GM06990 (cell line): ENCODE results near the gene MICALL2.

Source experiments
- DNase-seq: peaks from one replicate; pipeline ENCODE4 v3.0.0-alpha.2; 2011; ENCODE audit not compliant: insufficient read length; ENCODE audit errors: extremely low read depth
- H3K27me3 ChIP-seq: replicated peaks from 2 replicates; pipeline ENCODE4 v1.6.0; 2011; ENCODE audit warnings: low read length; ENCODE audit not compliant: control insufficient read depth, insufficient read depth
- H3K36me3 ChIP-seq: 2 replicates; pipeline ENCODE4 v1.5.1; 2011; ENCODE audit warnings: low read length; ENCODE audit not compliant: control insufficient read depth, insufficient read depth
- H3K4me3 ChIP-seq: replicated peaks from 2 replicates; pipeline ENCODE4 v1.5.1; 2011; ENCODE audit warnings: low read depth, mild to moderate bottlenecking, control low read depth, low read length
- CTCF ChIP-seq: IDR thresholded peaks from 2 replicates; pipeline ENCODE4 v1.5.1; 2011; ENCODE audit warnings: low read length, control low read depth, mild to moderate bottlenecking, inconsistent platforms; ENCODE audit not compliant: insufficient read depth, poor library complexity, severe bottlenecking

The MICALL2 gene

GRCh38 chr7:1431226-1431625, 28.0 kb downstream of the MICALL2 start:
- H3K36me3 ChIP-seq = no peaks in the 10 kb centered on the region
- H3K27me3 ChIP-seq = no peaks in the 10 kb centered on the region; the same call in 1 of the 2 replicates
- no peak overlapping the region for H3K4me3 ChIP-seq
- DNase-seq = no peak
- no peak for TF ChIP-seq CTCF

- Histone ChIP-seq H3K4me3 (no peak overlapping the region), H3K36me3 (no peaks in the 10 kb centered on the region), H3K27me3 (no peaks in the 10 kb centered on the region; the same call in 1 of the 2 replicates)
- TF ChIP-seq CTCF = no peak
- no peak for DNase-seq
Measured at GRCh38 chr7:1430056-1430845, 29.0 kb downstream of the MICALL2 start.

GRCh38 chr7:1428941-1429501, 30.2 kb downstream of the MICALL2 start:
- H3K4me3 ChIP-seq = no peak overlapping the region
- no peak for TF ChIP-seq CTCF
- no peak for DNase-seq
- H3K27me3 ChIP-seq = no peaks in the 10 kb centered on the region; the same call in 1 of the 2 replicates
- H3K36me3 ChIP-seq = no peaks in the 10 kb centered on the region

- Histone ChIP-seq H3K4me3 (no peak overlapping the region), H3K36me3 (no peaks in the 10 kb centered on the region), H3K27me3 (no peaks in the 10 kb centered on the region; the same call in 1 of the 2 replicates)
- DNase-seq = no peak
- no peak for TF ChIP-seq CTCF
Measured at GRCh38 chr7:1427064-1427657, 32.1 kb downstream of the MICALL2 start.

GRCh38 chr7:1426474-1426873, 32.8 kb downstream of the MICALL2 start:
- no peak overlapping the region for H3K4me3 ChIP-seq
- TF ChIP-seq CTCF = no peak
- no peaks in the 10 kb centered on the region for H3K36me3 ChIP-seq
- H3K27me3 ChIP-seq = no peaks in the 10 kb centered on the region
- DNase-seq = no peak
